Activated naive CD8-positive, alpha-beta T cell treated with anti-CD3 and anti-CD28 coated beads, Interleukin-2, amount 50 U/mL, for 24 hours (primary cell): ENCODE results near the gene BMPR1A.
"Not testable (repeated sequence)": the region's sequence is repeated elsewhere in the genome, so short reads cannot be mapped to it uniquely, and the experiment has no call there.

Source experiments
- ATAC-seq: fragments of 150-1000 bp; cut with Tn5 transposase; one replicate; pipeline ENCODE4 v1.10.0; 2021
- DNase-seq: peaks from one replicate; pipeline ENCODE4 v3.0.0; 2021
- H3K27ac Mint-ChIP-seq: one replicate; pipeline ENCODE4 v1.8.0; 2021; ENCODE audit warnings: mild to moderate bottlenecking, mixed read lengths
- H3K27me3 Mint-ChIP-seq: one replicate; pipeline ENCODE4 v1.8.0; 2021; ENCODE audit warnings: mixed read lengths
- H3K36me3 Mint-ChIP-seq: one replicate; pipeline ENCODE4 v1.8.0; 2021; ENCODE audit warnings: low read depth, mixed read lengths
- H3K4me1 Mint-ChIP-seq: one replicate; pipeline ENCODE4 v1.8.0; 2021; ENCODE audit warnings: mixed read lengths
- H3K4me3 Mint-ChIP-seq: one replicate; pipeline ENCODE4 v1.8.0; 2021; ENCODE audit warnings: mild to moderate bottlenecking, moderate library complexity, mixed read lengths
- H3K9me3 Mint-ChIP-seq: one replicate; pipeline ENCODE4 v1.8.0; 2021; ENCODE audit warnings: mixed read lengths

Gene BMPR1A

DNA sequence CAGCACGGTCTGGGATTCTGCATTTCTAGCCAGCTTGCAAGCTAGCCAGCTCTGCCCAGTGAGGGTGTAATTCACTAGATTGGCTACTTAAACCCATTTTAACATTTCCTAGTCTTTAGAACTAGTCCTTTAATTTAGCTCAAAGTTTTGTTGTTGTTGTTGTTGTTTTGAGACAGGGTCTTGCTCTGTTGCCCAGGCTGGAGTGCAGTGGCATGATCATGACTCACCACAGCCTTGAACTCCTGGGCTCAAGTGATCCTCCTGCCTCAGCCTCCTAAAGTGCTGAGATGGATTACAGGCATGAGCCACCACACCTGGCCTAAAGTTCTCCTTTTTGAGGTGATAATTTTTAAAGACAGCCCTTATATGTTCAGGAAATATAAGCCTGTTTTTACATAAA, 94.1 kb downstream of the BMPR1A start:
- Mint-ChIP-seq H3K9me3 (peaks cover 4% of the 10 kb centered on the region), H3K4me3 (no peak overlapping the region)
- ATAC-seq, result no peak

DNA sequence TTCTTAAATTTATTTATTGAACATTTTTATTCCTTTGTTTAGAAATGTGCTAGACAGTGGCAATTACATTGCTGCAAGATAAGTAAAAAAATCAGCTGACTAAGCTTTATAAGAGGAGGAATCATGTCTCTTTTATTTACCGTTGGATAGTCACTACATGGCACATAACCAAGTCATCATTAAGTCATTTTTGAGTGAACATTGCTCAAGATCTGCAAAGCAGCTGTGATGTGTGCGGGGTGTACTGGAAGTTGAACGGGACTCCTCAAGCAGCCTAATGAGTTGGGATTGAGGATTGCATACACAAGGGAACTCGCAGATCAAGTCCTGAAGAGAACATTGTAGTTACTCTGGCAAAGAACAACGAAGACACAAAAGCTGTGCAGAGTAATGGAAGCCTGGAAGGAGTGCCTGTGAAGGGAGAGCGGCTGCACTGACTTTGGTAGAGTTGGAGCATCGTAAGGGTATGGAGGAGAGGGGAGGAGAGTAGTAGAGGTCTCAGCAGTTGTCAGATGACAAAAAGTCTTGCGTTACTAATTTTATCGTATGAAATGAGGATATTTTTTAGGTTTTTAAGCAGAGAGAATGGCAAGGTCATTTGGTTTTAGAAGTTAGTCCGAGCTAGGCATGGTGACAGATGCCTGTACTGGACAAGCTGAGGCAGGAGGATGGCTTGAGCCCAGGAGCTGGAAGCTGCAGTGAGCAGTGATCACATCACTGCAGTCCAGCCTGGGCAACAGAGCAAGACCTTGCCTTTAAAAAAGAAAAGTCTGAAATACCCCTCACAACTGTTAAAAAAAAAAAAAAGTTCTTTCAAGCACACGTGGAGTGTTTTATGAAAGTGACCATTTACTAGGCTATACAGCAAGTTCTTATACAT, 95.1 kb downstream of the BMPR1A start:
- Mint-ChIP-seq H3K36me3 (peaks cover 9% of the 10 kb centered on the region), H3K9me3 (peaks cover 4% of the 10 kb centered on the region), H3K27me3 (no peaks in the 10 kb centered on the region), H3K4me1 (no peaks in the 10 kb centered on the region), H3K4me3 (no peak overlapping the region), H3K27ac (no peak overlapping the region)
- ATAC-seq, result no peak
- no peak for DNase-seq

More for the DNA sequence above, 94.1 kb downstream of the BMPR1A start:
- Mint-ChIP-seq H3K4me1 (no peaks in the 10 kb centered on the region), H3K27ac (no peak overlapping the region), H3K27me3 (no peaks in the 10 kb centered on the region), H3K36me3 (peaks cover 9% of the 10 kb centered on the region)
- DNase-seq, result no peak

DNA sequence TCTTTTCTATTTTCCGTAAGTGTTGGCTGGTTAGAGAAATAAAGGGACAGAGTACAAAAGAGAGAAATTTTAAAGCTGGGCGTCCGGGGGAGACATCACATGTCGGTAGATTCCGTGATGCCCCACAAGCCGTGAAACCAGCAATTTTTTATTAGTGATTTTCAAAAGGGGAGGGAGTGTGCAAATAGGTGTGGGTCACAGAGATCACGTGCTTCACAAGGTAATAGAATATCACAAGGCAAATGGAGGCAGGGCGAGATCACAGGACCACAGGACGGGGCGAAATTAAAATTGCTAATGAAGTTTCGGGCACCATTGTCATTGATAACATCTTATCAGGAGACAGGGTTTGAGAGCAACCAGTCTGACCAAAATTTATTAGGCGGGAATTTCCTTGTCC, 97.2 kb downstream of the BMPR1A start:
- not testable (repeated sequence) for ATAC-seq, H3K9me3 Mint-ChIP-seq, H3K27ac Mint-ChIP-seq, H3K36me3 Mint-ChIP-seq, H3K4me3 Mint-ChIP-seq, H3K4me1 Mint-ChIP-seq, DNase-seq, H3K27me3 Mint-ChIP-seq

DNA sequence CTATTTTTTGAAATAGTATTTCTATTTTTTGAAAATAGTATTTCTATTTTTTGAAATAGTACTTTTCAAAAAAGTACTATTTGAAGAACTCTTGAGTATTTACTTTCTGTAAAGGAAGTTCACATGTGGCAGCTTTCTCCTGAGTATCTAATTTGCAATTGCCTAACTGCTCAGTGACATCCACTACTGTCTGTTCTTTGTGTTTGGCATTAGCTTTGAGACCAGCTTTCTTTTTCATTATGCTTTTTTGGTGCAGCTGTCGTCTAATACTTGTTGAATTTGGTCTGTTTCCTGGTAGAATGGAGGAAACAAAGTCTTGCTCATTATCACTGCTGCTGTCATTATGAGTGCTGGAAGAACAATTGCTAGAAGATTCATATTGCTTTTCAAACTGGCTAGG, 99.1 kb downstream of the BMPR1A start:
- peaks cover 9% of the 10 kb centered on the region for H3K36me3 Mint-ChIP-seq
- H3K27ac Mint-ChIP-seq, result no peak overlapping the region
- H3K4me3 Mint-ChIP-seq, result no peak overlapping the region

DNA sequence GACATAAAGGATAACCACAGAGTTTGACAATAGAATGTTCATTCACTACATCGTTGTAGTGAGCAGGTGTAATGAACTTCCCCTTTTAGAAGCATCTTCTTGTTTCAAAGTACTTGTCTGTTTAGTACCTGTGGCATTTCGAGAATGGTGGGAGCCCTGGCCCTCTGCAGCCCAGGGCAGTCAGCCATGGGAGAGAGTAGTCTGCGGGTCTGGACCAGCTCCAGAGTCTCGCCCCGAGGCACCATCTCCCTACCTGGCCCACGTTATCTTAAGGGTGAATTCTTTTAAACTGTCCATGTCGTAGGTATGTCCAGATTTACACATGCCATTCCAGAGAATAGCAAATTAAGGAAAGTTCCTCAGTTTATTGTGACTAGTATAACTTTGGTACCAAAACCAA, 99.7 kb downstream of the BMPR1A start:
- Mint-ChIP-seq H3K36me3 (peaks cover 9% of the 10 kb centered on the region), H3K27ac (no peak overlapping the region), H3K27me3 (no peaks in the 10 kb centered on the region), H3K9me3 (peaks cover 4% of the 10 kb centered on the region), H3K4me1 (no peaks in the 10 kb centered on the region), H3K4me3 (no peak overlapping the region)
- DNase-seq (no peak), ATAC-seq (no peak)

More for the DNA sequence above, 99.1 kb downstream of the BMPR1A start:
- no peaks in the 10 kb centered on the region for H3K4me1 Mint-ChIP-seq
- ATAC-seq (no peak), DNase-seq (no peak)
- H3K27me3 Mint-ChIP-seq, result no peaks in the 10 kb centered on the region
- H3K9me3 Mint-ChIP-seq, result peaks cover 4% of the 10 kb centered on the region

DNA sequence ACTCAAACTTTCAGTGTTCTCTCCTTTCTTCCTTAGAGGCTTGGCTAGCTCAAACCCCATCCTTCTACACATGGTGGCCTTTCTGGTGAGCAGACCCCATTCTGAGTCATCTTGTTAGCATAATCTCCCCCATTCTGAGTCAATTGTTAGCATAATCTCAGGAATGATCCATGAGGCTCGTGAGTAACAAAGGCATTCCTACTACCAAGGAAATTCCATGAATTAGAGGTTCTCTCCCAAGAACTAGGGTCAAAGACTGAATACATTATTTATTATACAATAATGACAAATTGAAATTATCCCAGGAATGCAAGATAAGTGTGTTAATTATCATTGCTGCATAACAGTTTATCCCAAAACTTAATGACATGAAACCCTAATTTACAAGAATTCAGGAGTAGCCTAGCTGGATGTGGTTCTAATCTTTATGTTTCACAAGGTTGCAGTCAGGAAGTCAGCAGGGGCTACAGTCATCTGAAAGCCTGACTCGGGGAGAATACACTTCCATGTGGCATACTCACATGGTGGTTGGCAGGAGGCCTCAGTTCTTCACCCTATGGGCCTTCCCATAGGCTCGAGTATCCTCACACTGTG, 100.8 kb downstream of the BMPR1A start:
- Mint-ChIP-seq H3K4me1 (no peaks in the 10 kb centered on the region), H3K9me3 (peaks cover 4% of the 10 kb centered on the region), H3K36me3 (peaks cover 4% of the 10 kb centered on the region), H3K4me3 (no peak overlapping the region), H3K27ac (no peak overlapping the region), H3K27me3 (no peaks in the 10 kb centered on the region)
- ATAC-seq (no peak), DNase-seq (no peak)

DNA sequence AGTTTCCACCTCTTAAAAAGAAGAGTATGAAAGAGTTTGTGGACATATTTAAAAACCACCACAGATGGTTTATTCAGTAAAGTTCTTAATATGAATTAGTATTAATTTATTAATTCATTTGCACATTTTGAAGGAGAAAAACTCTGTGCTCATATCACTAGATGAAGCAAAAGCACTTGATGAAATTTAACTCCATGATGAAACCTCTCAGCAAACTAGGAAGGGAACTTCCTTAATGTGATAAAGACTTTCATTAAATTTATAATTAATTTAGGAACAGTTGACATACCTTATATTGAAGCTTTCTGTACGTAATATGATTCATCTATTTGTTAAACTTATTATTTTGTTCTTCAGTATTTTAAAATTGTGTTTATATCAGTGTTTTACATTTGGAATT, 101.6 kb downstream of the BMPR1A start:
- Mint-ChIP-seq H3K9me3 (peaks cover 4% of the 10 kb centered on the region), H3K27me3 (no peaks in the 10 kb centered on the region), H3K4me3 (no peak overlapping the region), H3K36me3 (peaks cover 4% of the 10 kb centered on the region), H3K4me1 (no peaks in the 10 kb centered on the region), H3K27ac (no peak overlapping the region)
- ATAC-seq, result no peak
- DNase-seq, result no peak

DNA sequence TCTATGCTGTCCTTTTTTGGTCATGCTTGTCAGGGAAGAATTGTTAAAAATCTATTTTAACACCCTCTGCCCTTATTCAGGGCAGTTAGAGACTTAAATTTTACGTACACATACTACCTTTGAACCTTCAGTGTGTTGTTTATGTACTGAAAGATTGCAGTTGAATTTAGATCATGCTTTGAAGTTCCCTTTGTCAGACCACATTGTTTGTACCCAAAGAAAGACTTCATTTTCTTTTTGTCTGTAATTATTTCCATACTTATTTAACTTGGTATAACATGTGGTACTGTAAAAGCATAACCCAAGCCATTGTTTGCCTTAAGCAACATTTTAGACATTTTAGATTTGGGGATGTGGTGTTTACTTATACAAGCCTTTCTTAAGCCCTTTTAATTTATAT, 104.9 kb downstream of the BMPR1A start:
- Mint-ChIP-seq H3K9me3 (no peaks in the 10 kb centered on the region), H3K27ac (no peak overlapping the region), H3K4me1 (no peaks in the 10 kb centered on the region), H3K4me3 (no peak overlapping the region), H3K36me3 (no peaks in the 10 kb centered on the region), H3K27me3 (no peaks in the 10 kb centered on the region)
- ATAC-seq (no peak), DNase-seq (no peak)

DNA sequence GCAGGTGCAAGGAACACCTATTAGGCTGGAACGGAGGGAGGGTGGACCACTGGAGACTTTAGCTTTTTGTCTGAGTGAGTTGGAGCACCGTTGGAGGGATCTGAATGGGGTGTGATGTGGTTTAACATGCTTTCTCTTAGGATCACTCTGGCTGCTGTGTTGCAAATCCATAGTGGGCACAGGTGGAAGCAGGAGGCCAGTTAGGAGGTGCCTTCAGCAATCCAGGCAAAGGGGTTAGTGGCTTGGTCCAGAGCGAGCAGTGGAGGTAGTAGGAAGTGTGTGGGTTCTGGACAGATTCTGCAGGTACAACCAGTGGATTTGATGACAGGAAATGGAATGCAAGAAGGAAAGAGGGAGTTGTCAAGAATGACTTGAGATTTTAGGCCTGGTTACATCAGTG, 106.0 kb downstream of the BMPR1A start:
- Mint-ChIP-seq H3K27ac (no peak overlapping the region), H3K27me3 (no peaks in the 10 kb centered on the region), H3K4me3 (no peak overlapping the region), H3K36me3 (no peaks in the 10 kb centered on the region), H3K9me3 (no peaks in the 10 kb centered on the region), H3K4me1 (no peaks in the 10 kb centered on the region)
- no peak for DNase-seq
- ATAC-seq, result no peak

DNA sequence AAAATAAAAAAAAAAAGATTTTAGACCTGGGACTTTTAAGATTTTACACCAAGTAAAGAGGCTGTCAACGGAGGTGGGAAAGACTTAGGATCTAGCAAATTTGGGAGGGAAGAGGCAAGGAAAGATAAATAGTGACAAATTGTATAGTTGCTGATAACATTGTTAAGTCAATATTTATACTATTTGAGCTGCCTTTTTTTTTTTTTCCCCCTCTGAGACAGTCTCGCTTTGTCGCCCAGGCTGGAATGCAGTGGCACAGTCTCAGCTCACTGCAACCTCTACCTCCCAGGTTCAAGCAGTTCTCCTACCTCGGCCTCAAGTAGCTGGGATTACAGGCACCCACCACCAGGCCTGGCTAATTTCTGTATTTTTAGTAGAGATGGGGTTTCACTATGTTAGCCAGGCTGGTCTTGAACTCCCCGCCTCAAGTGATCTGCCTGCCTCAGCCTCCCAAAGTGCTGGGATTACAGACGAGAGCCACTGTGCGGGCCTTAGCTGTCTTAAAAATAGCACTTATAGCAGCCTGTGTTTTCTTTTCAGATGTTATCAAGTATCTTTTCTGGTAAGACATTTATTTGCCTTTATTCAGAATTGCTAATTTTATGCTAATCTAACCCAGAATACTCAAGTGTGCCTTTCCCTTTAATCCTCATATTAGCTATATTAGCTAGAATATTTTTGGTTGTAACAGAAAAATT, 106.5 kb downstream of the BMPR1A start:
- no peak overlapping the region for H3K4me3 Mint-ChIP-seq
- H3K27ac Mint-ChIP-seq, result no peak overlapping the region
- H3K27me3 Mint-ChIP-seq, result no peaks in the 10 kb centered on the region
- H3K4me1 Mint-ChIP-seq, result no peaks in the 10 kb centered on the region
- no peaks in the 10 kb centered on the region for H3K9me3 Mint-ChIP-seq
- H3K36me3 Mint-ChIP-seq, result no peaks in the 10 kb centered on the region
- DNase-seq (no peak), ATAC-seq (no peak)

DNA sequence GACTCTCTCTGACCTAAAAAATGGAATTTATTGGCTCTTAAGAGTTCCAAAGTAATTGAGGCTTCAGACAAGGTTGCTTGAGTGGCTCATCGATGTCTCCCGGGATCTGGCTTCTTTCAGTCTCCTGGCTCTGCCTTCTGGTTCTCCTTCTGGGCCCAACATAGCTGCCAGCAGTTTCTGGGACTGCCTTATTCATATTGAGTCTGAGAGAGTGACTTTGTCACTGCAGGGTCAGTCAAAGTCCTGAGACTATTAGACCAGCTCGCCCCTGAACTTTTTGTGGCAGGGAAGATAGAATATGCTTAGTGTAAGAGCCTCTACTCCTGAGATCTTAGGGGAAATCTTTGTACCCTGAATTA, 107.0 kb downstream of the BMPR1A start:
- Mint-ChIP-seq H3K27me3 (no peaks in the 10 kb centered on the region), H3K36me3 (no peaks in the 10 kb centered on the region), H3K9me3 (no peaks in the 10 kb centered on the region), H3K4me3 (no peak overlapping the region), H3K27ac (no peak overlapping the region), H3K4me1 (no peaks in the 10 kb centered on the region)
- ATAC-seq (no peak), DNase-seq (no peak)

DNA sequence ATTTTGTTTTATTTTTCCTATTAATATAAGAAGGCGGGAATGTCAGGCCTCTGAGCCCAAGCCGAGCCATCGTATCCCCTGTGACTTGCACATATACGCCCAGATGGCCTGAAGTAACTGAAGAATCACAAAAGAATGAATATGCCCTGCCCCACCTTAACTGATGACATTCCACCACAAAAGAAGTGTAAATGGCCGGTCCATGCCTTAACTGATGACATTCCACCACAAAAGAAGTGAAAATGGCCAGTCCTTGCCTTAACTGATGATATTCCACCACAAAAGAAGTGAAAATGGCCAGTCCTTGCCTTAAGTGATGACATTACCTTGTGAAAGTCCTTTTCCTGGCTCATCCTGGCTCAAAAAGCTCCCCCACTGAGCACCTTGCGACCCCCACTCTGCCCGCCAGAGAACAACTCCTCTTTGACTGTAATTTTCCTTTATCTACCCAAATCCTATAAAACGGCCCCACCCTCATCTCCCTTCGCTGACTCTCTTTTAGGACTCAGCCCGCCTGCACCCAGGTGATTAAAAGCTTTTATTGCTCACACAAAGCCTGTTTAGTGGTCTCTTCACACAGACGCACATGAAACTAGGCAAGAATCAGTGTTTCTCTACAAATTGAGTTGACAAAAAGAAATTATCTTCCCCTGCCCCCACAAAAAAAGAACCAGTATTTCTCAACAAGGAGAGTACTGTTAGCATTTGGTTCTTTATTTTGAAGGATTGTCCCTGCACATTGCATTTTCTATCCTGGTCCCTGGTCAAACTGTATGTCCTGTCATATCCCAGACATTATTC, 108.8 kb downstream of the BMPR1A start:
- H3K9me3 Mint-ChIP-seq, H3K36me3 Mint-ChIP-seq, H3K27ac Mint-ChIP-seq, ATAC-seq, H3K4me1 Mint-ChIP-seq, DNase-seq, H3K27me3 Mint-ChIP-seq, H3K4me3 Mint-ChIP-seq: not testable (repeated sequence)

DNA sequence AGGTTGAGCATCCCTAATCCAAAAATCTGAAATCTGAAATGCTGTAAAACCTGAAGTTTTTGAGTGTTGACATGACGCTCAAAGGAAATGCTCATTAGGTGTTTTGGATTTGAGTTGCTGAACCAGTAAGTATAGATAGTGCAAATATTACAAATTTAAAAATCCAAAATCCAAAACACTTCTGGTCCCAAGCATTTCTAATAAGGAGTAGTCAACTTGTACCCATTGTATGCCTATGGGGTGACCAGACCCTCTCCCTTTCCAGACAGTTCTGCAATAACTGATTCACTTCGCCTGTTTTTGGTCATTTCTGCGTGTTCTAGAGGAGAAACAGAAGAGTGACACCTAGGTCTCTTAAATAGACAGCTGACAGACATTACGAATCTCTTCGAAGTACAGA, 110.7 kb downstream of the BMPR1A start:
- no peaks in the 10 kb centered on the region for H3K4me1 Mint-ChIP-seq
- no peak for ATAC-seq
- no peaks in the 10 kb centered on the region for H3K36me3 Mint-ChIP-seq
- H3K27ac Mint-ChIP-seq, result no peak overlapping the region
- H3K4me3 Mint-ChIP-seq, result no peak overlapping the region
- H3K9me3 Mint-ChIP-seq, result no peaks in the 10 kb centered on the region
- no peaks in the 10 kb centered on the region for H3K27me3 Mint-ChIP-seq
- DNase-seq, result no peak

DNA sequence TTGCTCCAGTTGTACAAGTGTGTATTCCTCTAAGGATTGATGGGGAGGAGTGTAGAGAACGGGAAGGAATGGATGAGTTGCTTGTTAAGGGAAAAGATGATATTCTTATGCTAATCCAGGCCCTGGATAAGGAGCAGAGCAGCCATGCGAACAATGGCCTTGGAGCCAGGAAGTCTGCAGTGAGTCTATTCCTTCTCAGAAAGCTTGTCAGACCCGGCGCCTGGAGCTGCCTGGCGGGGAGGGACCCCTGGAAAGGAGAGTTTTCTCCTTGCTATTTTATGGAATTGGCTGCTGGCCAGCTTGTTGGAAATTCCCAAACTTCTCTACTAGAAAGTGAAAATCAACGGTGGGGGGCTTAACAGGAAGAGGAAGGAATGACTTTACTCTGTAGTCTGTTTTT, 111.9 kb downstream of the BMPR1A start:
- Mint-ChIP-seq H3K36me3 (no peaks in the 10 kb centered on the region), H3K9me3 (no peaks in the 10 kb centered on the region), H3K27me3 (no peaks in the 10 kb centered on the region), H3K4me3 (no peak overlapping the region), H3K27ac (no peak overlapping the region), H3K4me1 (no peaks in the 10 kb centered on the region)
- ATAC-seq (no peak), DNase-seq (no peak)
